Measurements from ENCODE around the gene SDCCAG8. TPM values are rescaled to one million over a fixed set of nuclear protein-coding genes. Genes with fewer than 3 reads are reported as not detected.

SDCCAG8 gene
- total RNA-seq, 4 donors from 2014 or later, result 21.6 to 62.7 (median 39.8) TPM

DNA sequence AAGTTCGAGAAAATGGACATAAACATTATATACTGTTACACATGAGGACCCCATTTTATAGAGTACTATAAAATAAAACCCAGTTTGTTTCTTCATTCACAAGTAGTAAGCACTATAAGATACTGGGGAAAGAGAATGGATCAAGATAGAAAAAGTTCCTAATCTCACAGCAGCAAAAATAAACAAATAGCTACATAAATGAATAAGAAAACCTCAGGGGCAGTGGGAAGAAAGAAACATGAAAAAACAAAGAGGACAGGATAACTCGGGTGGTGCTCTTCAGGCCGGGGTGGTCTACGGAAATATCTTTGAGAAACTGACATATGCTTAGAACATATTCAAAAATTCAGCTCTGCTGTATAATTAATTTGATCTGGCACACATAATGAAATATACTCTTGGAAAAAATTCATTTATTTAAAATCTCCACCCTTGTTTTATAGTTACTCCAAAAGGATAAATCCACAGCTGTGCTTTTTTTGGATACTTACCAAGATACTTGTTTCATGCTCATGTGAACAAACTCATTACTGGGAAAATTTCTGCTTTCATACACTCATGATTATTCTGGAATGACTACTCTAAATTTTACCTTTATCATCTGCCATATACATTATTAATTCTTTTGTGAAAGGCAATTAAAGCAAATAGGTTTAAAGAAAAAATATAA, 20.7 kb upstream of the SDCCAG8 start:
- TF ChIP-seq POLR2A (IDR thresholded peaks at IDR 0.05) (no peak), CTCF (IDR thresholded peaks at IDR 0.05) (no peak), POLR2AphosphoS5 (IDR thresholded peaks at IDR 0.05) (no peak), EP300 (IDR thresholded peaks at IDR 0.05) (no peak)
- Histone ChIP-seq H3K36me3 (no peaks in the 10 kb centered on the region), H3K4me1 (peaks cover 8% of the 10 kb centered on the region), H3K4me3 (no peak overlapping the region), H3K27me3 (no peaks in the 10 kb centered on the region), H3K27ac (no peak overlapping the region), H3K9me3 (peaks cover 18% of the 10 kb centered on the region)
- DNase-seq (ENCODE audit: low spot score in 2 of 2), result no peak
- WGBS, result 46% methylated on average over 4 of the region's 4 CpGs

DNA sequence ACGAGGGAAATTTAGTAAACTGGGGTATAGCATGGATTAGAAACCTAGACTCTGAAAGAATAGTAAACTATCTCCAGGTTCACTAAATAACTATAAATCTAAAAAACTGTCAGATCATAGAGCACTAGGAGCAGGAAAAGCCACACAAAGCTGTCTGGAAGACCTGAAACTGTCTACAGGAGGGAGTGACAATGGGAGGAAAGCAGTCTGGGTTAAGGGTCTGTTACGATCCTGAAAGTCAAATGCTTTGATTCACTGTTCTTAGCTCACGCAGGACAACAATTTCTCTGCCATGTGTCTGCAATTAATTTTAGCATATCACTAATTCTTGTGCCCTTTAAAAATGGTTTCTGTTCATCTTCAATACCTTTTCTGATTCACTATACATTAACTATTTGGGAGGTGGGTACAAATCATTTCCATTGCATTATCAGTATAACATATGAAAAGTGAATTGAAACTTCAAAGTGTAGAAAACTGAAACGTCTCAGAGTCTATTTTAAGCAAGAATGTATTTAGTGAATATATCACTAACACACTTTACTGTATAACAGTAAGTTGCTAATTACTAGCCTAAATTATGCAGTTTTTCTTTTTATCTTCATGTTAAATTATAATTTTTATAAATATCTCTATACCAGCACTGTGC, 19.1 kb upstream of the SDCCAG8 start:
- DNase-seq (ENCODE audit: low spot score in 2 of 2), result no peak
- Histone ChIP-seq H3K4me1 (peaks cover 8% of the 10 kb centered on the region), H3K27ac (no peak overlapping the region), H3K36me3 (no peaks in the 10 kb centered on the region), H3K4me3 (no peak overlapping the region), H3K27me3 (no peaks in the 10 kb centered on the region), H3K9me3 (peaks cover 4% of the 10 kb centered on the region)
- WGBS, result 51% methylated on average over 4 of the region's 4 CpGs
- TF ChIP-seq POLR2A (IDR thresholded peaks at IDR 0.05), result no peak
- TF ChIP-seq POLR2AphosphoS5 (IDR thresholded peaks at IDR 0.05), result no peak

DNA sequence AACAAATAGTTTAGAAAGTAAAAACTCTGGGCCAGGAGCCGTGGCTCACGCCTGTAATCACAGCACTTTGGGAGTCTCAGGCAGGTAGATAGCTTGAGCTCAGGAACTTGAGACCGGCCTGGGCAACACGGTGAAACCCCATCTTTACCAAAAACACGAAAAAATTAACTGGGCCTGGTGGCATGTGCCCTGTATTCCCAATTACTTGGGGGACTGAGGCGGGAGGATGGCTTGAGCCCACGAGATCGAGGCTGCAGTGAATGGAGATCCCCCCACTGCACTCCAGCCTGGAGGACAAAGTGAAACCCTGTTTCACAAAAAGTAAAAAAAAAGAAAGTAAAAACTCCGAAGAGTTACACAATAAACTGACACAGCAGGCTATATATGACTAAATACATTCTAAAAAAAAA, 11.4 kb upstream of the SDCCAG8 start:
- H3K27me3 ChIP-seq, result no peaks in the 10 kb centered on the region
- TF ChIP-seq CTCF (IDR thresholded peaks at IDR 0.05) (no peak), POLR2A (IDR thresholded peaks at IDR 0.05) (no peak), EP300 (IDR thresholded peaks at IDR 0.05) (no peak), POLR2AphosphoS5 (IDR thresholded peaks at IDR 0.05) (no peak)
- H3K4me1 ChIP-seq, result peaks cover 3% of the 10 kb centered on the region
- WGBS, result 78% methylated on average over 9 of the region's 9 CpGs
- H3K4me3 ChIP-seq, result no peak overlapping the region
- H3K9me3 ChIP-seq, result no peaks in the 10 kb centered on the region
- no peak overlapping the region for H3K27ac ChIP-seq
- no peak for DNase-seq (ENCODE audit: low spot score in 2 of 2)
- no peaks in the 10 kb centered on the region for H3K36me3 ChIP-seq

- Histone ChIP-seq H3K27me3 (no peaks in the 10 kb centered on the region), H3K4me1 (peaks cover 3% of the 10 kb centered on the region), H3K27ac (no peak overlapping the region), H3K4me3 (no peak overlapping the region), H3K36me3 (no peaks in the 10 kb centered on the region), H3K9me3 (no peaks in the 10 kb centered on the region)
- WGBS, result 77% methylated on average over 1 of the region's 1 CpG
- no peak for DNase-seq (ENCODE audit: low spot score in 2 of 2)
- TF ChIP-seq POLR2A (IDR thresholded peaks at IDR 0.05) (no peak), POLR2AphosphoS5 (IDR thresholded peaks at IDR 0.05) (no peak), CTCF (IDR thresholded peaks at IDR 0.05) (no peak), EP300 (IDR thresholded peaks at IDR 0.05) (no peak)
Measured at GRCh38 chr1:243246916-243247315, 8.9 kb upstream of the SDCCAG8 start.

- no peak for TF ChIP-seq POLR2A (IDR thresholded peaks at IDR 0.05)
- no peak for TF ChIP-seq CTCF (IDR thresholded peaks at IDR 0.05)
- TF ChIP-seq EP300 (IDR thresholded peaks at IDR 0.05), result no peak
- TF ChIP-seq POLR2AphosphoS5 (IDR thresholded peaks at IDR 0.05), result no peak
- 92% methylated on average over 3 of the region's 3 CpGs for WGBS
- Histone ChIP-seq H3K36me3 (no peaks in the 10 kb centered on the region), H3K4me1 (peaks cover 7% of the 10 kb centered on the region), H3K27ac (no peak overlapping the region), H3K4me3 (no peak overlapping the region), H3K9me3 (no peaks in the 10 kb centered on the region), H3K27me3 (no peaks in the 10 kb centered on the region)
- no peak for DNase-seq (ENCODE audit: low spot score in 2 of 2)
Measured at GRCh38 chr1:243247901-243248300, 7.9 kb upstream of the SDCCAG8 start.

All from suprapubic skin (tissue), 4 donors.